H1 (cell line): ENCODE data around the gene FBN1. TPM values are rescaled to one million over a fixed set of nuclear protein-coding genes. Genes with fewer than 3 reads are reported as not detected.

Source experiments
- CTCF ChIA-PET: fragments of 300-600 bp; sonication (Branson Sonifier 250); formaldehyde crosslinking; loops from one replicate; lab custom pipeline; 2021; ENCODE audit not compliant: partially characterized antibody; lab: Charles Lee
- POLR2A ChIA-PET: fragments of 300-600 bp; sonication (Branson Sonifier 250); formaldehyde crosslinking; loops from one replicate; lab custom pipeline; 2021; ENCODE audit warnings: inconsistent platforms; ENCODE audit not compliant: partially characterized antibody; lab: Charles Lee
- DNase-seq, 2 experiments: peaks; one replicate each; pipeline versions ENCODE4 v3.0.0 to v3.0.0-alpha.2; 2010 to 2022; ENCODE audit warnings: low spot score in 2 of 2, low read depth in 1 of 2, mixed read lengths in 1 of 2
- FAIRE-seq: peaks from 2 replicates; lab custom pipeline; 2011; peaks lifted over from hg19 to GRCh38; lab: Jason Lieb, UNC
- H2AFZ ChIP-seq: 2 replicates; pipeline ENCODE4 v1.8.1; 2012; ENCODE audit warnings: low read length, inconsistent platforms
- H2AK5ac ChIP-seq: 2 replicates; pipeline ENCODE4 v1.6.1; 2013; ENCODE audit warnings: low read depth, low read length
- H2BK120ac ChIP-seq: replicated peaks from 2 replicates; pipeline ENCODE3; 2013; ENCODE audit warnings: low read depth, low read length, inconsistent platforms
- H2BK12ac ChIP-seq: 2 replicates; pipeline ENCODE4 v1.6.1; 2013; ENCODE audit warnings: low read depth, low read length
- H2BK15ac ChIP-seq: 2 replicates; pipeline ENCODE4 v1.6.1; 2013; ENCODE audit warnings: low read length
- H2BK20ac ChIP-seq: 2 replicates; pipeline ENCODE4 v1.6.1; 2013; ENCODE audit warnings: low read length
- H2BK5ac ChIP-seq: 2 replicates; pipeline ENCODE4 v1.6.1; 2013; ENCODE audit warnings: low read depth, low read length
- H3K14ac ChIP-seq: 2 replicates; pipeline ENCODE4 v1.6.1; 2013; ENCODE audit warnings: inconsistent platforms; ENCODE audit not compliant: insufficient read length
- H3K18ac ChIP-seq: 2 replicates; pipeline ENCODE4 v1.6.1; 2013; ENCODE audit warnings: low read length; ENCODE audit errors: extremely low read depth
- H3K23ac ChIP-seq: 2 replicates; pipeline ENCODE4 v1.6.1; 2013; ENCODE audit warnings: inconsistent platforms; ENCODE audit not compliant: insufficient read length
- H3K23me2 ChIP-seq: 2 replicates; pipeline ENCODE4 v1.6.1; 2013; ENCODE audit warnings: low read depth, low read length
- H3K27ac ChIP-seq: 2 replicates; pipeline ENCODE4 v1.6.1; 2011; ENCODE audit warnings: low read depth, low read length, inconsistent platforms
- H3K27me3 ChIP-seq, 4 experiments: replicated peaks in 1 of 4; 1 replicate in 1 of 4; 2 replicates in 3 of 4; pipeline versions ENCODE4 v1.6.1 to v1.8.1; 2011 to 2013; ENCODE audit warnings: low read length in 3 of 4, mild to moderate bottlenecking in 3 of 4, inconsistent platforms in 2 of 4, mixed read lengths in 2 of 4, moderate library complexity in 1 of 4; ENCODE audit not compliant: control insufficient read depth in 3 of 4, insufficient read depth in 3 of 4; ENCODE audit errors: extremely low read depth in 1 of 4
- H3K36me3 ChIP-seq, 4 experiments: 2 replicates each; pipeline versions ENCODE4 v1.6.1 to v1.8.1; 2011 to 2013; ENCODE audit warnings: mild to moderate bottlenecking in 4 of 4, low read length in 3 of 4, moderate library complexity in 2 of 4, control low read depth in 1 of 4, inconsistent platforms in 1 of 4; ENCODE audit not compliant: insufficient read depth in 4 of 4, control insufficient read depth in 2 of 4
- H3K4ac ChIP-seq: replicated peaks from 2 replicates; pipeline ENCODE3; 2013; ENCODE audit warnings: low read length, low read depth, mixed read lengths, inconsistent platforms; ENCODE audit not compliant: insufficient read length
- H3K4me1 ChIP-seq, 4 experiments: replicated peaks in 1 of 4; 1 replicate in 1 of 4; 2 replicates in 3 of 4; pipeline versions ENCODE4 v1.6.1 to v1.8.1; 2011 to 2013; ENCODE audit warnings: low read length in 3 of 4, inconsistent platforms in 2 of 4, mixed read lengths in 1 of 4; ENCODE audit not compliant: insufficient read depth in 4 of 4, control insufficient read depth in 3 of 4
- H3K4me2 ChIP-seq, 2 experiments: 2 replicates each; pipeline versions ENCODE4 v1.6.1 to v1.8.1; 2011 to 2013; ENCODE audit warnings: low read depth in 2 of 2, low read length in 2 of 2, control low read depth in 1 of 2, inconsistent platforms in 1 of 2, mild to moderate bottlenecking in 1 of 2; ENCODE audit not compliant: insufficient read depth in 1 of 2
- H3K4me3 ChIP-seq, 4 experiments: fragments of 200-600, 300-600 bp in 1 of 4; sonication (generic), shearing (Covaris generic), sonication (Bioruptor Twin) in 1 of 4; 2 replicates each; pipeline versions ENCODE4 v1.5.1 to v1.8.1; 2011 to 2016; ENCODE audit warnings: low read length in 4 of 4, low read depth in 3 of 4, control low read depth in 2 of 4, inconsistent platforms in 2 of 4, mild to moderate bottlenecking in 2 of 4, mixed read lengths in 1 of 4, moderate library complexity in 1 of 4; ENCODE audit not compliant: insufficient read depth in 2 of 4; ENCODE audit errors: extremely low read depth in 1 of 4
- H3K56ac ChIP-seq: replicated peaks from 2 replicates; pipeline ENCODE3; 2013; ENCODE audit warnings: low read depth, mild to moderate bottlenecking, mixed read lengths, low read length, inconsistent platforms; ENCODE audit not compliant: insufficient read length
- H3K79me1 ChIP-seq: 2 replicates; pipeline ENCODE4 v1.6.1; 2013; ENCODE audit warnings: low read depth, low read length, control low read depth
- H3K79me2 ChIP-seq, 2 experiments: 2 replicates each; pipeline versions ENCODE4 v1.6.1 to v1.8.1; 2012 to 2013; ENCODE audit warnings: low read length in 2 of 2, mild to moderate bottlenecking in 2 of 2, inconsistent platforms in 1 of 2; ENCODE audit not compliant: insufficient read depth in 2 of 2, control insufficient read depth in 1 of 2
- H3K9ac ChIP-seq, 4 experiments: replicated peaks in 1 of 4; 1 replicate in 1 of 4; 2 replicates in 3 of 4; pipeline versions ENCODE4 v1.6.1 to v1.8.1; 2011 to 2013; ENCODE audit warnings: low read depth in 3 of 4, low read length in 3 of 4, control low read depth in 2 of 4, mild to moderate bottlenecking in 2 of 4, moderate library complexity in 2 of 4, inconsistent platforms in 1 of 4; ENCODE audit errors: extremely low read depth in 1 of 4
- H3K9me3 ChIP-seq, 2 experiments: 2 replicates each; pipeline versions ENCODE4 v1.6.1 to v1.8.1; 2012 to 2013; ENCODE audit warnings: mild to moderate bottlenecking in 2 of 2, moderate library complexity in 2 of 2, control low read depth in 1 of 2, inconsistent platforms in 1 of 2, low read depth in 1 of 2, low read length in 1 of 2, mixed read lengths in 1 of 2; ENCODE audit not compliant: insufficient read depth in 2 of 2
- H4K20me1 ChIP-seq, 2 experiments: replicated peaks in 1 of 2; 2 replicates each; pipeline versions ENCODE3 to v1.8.1; 2011 to 2013; ENCODE audit warnings: inconsistent platforms in 2 of 2, low read length in 2 of 2, mild to moderate bottlenecking in 1 of 2; ENCODE audit not compliant: insufficient read depth in 2 of 2, control insufficient read depth in 1 of 2
- H4K5ac ChIP-seq: 2 replicates; pipeline ENCODE4 v1.6.1; 2013; ENCODE audit warnings: low read length, low read depth, mixed read lengths, inconsistent platforms; ENCODE audit not compliant: insufficient read length
- H4K8ac ChIP-seq: 2 replicates; pipeline ENCODE4 v1.8.0; 2013; ENCODE audit warnings: mild to moderate bottlenecking, moderate library complexity, low read length, inconsistent platforms; ENCODE audit not compliant: insufficient read depth; ENCODE audit errors: extremely low read depth
- H4K91ac ChIP-seq: replicated peaks from 2 replicates; pipeline ENCODE3; 2013; ENCODE audit warnings: low read length, mixed read lengths, inconsistent platforms; ENCODE audit not compliant: insufficient read length
- POLR2AphosphoS5 ChIP-seq: IDR thresholded peaks from 2 replicates; pipeline ENCODE4 v1.6.1; 2011; ENCODE audit warnings: low read depth, low read length
- WGBS, 2 experiments: shearing (Covaris generic) in 1 of 2; methylation state at CpG; one replicate each; pipeline versions ENCODE4 v1.1.6 to v1.1.7; 2013 to 2015; ENCODE audit warnings: low lambda C conversion rate in 2 of 2, mixed read lengths in 2 of 2, inconsistent platforms in 1 of 2, low coverage in 1 of 2, missing lambda C conversion rate in 1 of 2; ENCODE audit not compliant: insufficient replicate concordance in 2 of 2, insufficient coverage in 1 of 2, insufficient read length in 1 of 2; ENCODE audit errors: extremely low coverage in 1 of 2, missing lambda C conversion rate in 1 of 2; 5-methylcytosine and 5-hydroxymethylcytosine counted together
- polyA plus RNA-seq, 7 experiments: library from polyadenylated mRNA; depleted of rRNA in 3 of 7; stranded (reverse) in 5 of 7; unstranded in 2 of 7; fragments of >200 nt in 5 of 7; fragments of 200-250 nt in 2 of 7; gene quantifications; 1 replicate in 5 of 7; 2 replicates in 1 of 7; 4 replicates in 1 of 7; pipeline versions ENCODE4 v1.2.1 to v1.2.3, GENCODE V29; 2011 to 2013; ENCODE audit warnings: missing spikeins in 2 of 7, mixed read lengths in 2 of 7
- total RNA-seq: library from RNA; stranded (reverse); fragmentation: NEBNext Ultra II Directional; extraction: Animal tissue kit (Norgen Biotek cat#: 25700); gene quantifications from 2 replicates; pipeline ENCODE4 v1.2.1, GENCODE V29; 2021
- TF ChIP-seq, protein P1 (sequence below): IDR thresholded peaks from 2 replicates; pipeline ENCODE4 v1.6.1; 2012; ENCODE audit warnings: low read length, inconsistent platforms

Gene FBN1
- total and polyA plus RNA-seq, 2 of the 8 experiments (the other 6 are each of a cell fraction or from before 2014, with no cell fraction given) = 3.0 to 4.0 TPM

GRCh38 chr15:48383031-48383430, 262.5 kb downstream of the FBN1 start:
- DNase-seq = peak in 1 of 2 experiments; percentile 3
- TF ChIP-seq POLR2AphosphoS5 = no peak
- TF ChIP-seq, protein P1, sequence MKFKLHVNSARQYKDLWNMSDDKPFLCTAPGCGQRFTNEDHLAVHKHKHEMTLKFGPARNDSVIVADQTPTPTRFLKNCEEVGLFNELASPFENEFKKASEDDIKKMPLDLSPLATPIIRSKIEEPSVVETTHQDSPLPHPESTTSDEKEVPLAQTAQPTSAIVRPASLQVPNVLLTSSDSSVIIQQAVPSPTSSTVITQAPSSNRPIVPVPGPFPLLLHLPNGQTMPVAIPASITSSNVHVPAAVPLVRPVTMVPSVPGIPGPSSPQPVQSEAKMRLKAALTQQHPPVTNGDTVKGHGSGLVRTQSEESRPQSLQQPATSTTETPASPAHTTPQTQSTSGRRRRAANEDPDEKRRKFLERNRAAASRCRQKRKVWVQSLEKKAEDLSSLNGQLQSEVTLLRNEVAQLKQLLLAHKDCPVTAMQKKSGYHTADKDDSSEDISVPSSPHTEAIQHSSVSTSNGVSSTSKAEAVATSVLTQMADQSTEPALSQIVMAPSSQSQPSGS = no peak
- TF ChIP-seq, all 59 proteins: peak for 0
- WGBS, 2 experiments = 87% methylated on average over 2 of the region's 2 CpGs; no CpG with 5 or more reads in 1 of the 2 experiments
- Histone ChIP-seq H3K9me3 (no peaks in the 10 kb centered on the region), H4K91ac (no peak overlapping the region), H3K9ac (no peak overlapping the region), H3K79me1 (no peaks in the 10 kb centered on the region), H4K5ac (no peak overlapping the region), H3K14ac (no peak overlapping the region), H3K56ac (no peak overlapping the region), H3K4me2 (no peak overlapping the region), H3K23ac (no peak overlapping the region), H3K4ac (no peak overlapping the region), H2BK15ac (no peak overlapping the region), H3K4me3 (no peak overlapping the region), H2BK12ac (no peak overlapping the region), H3K27me3 (no peaks in the 10 kb centered on the region), H4K8ac (no peak overlapping the region), H2BK120ac (no peak overlapping the region), H3K4me1 (no peaks in the 10 kb centered on the region), H2AFZ (no peak overlapping the region), H3K27ac (no peak overlapping the region), H4K20me1 (no peaks in the 10 kb centered on the region), H2BK20ac (no peak overlapping the region), H3K36me3 (no peaks in the 10 kb centered on the region), H2AK5ac (no peak overlapping the region), H3K79me2 (no peaks in the 10 kb centered on the region), H2BK5ac (no peak overlapping the region), H3K23me2 (no peaks in the 10 kb centered on the region), H3K18ac (no peak overlapping the region)
- ChIA-PET POLR2A (no interaction called here), CTCF (interaction anchor here (1.3 to 1.8 kb wide), 2 partner anchors 26 to 31 kb away, joined by 3 to 8 read pairs; no protein-coding TSS in a partner anchor)
- no peak for FAIRE-seq
